HepG2 (cell line): ENCODE results near the gene ARHGEF4. TPM values are rescaled to one million over a fixed set of nuclear protein-coding genes. Genes with fewer than 3 reads are reported as not detected.

Source experiments
- ATAC-seq: fragments of 200-7000 bp; cut with Tn5 transposase; 3 replicates; pipeline ENCODE4 v1.9.1; 2020; ENCODE audit warnings: mild to moderate bottlenecking, moderate library complexity
- BruUV-seq: library from RNA; stranded (reverse); fragments of 400-500 nt; replicated peaks from 2 replicates; lab custom pipeline; 2021; lab: Mats Ljungman, UMichigan
- CTCF ChIA-PET: fragments of 300-600 bp; formaldehyde crosslinking; extraction: SDS; loops from one replicate; lab custom pipeline; 2021; ENCODE audit warnings: low total read pairs, inconsistent platforms, low intra/inter-chr PET ratio; lab: Yijun Ruan, JAX
- POLR2A ChIA-PET: fragments of 350-600 bp; sonication (Branson Sonifier 250); formaldehyde crosslinking; loops from one replicate; lab custom pipeline; 2020; ENCODE audit warnings: antibody characterized with exemption, inconsistent platforms; lab: Yijun Ruan, JAX
- DNase-seq: peaks from one replicate; pipeline ENCODE4 v3.0.0-alpha.2; 2015; ENCODE audit warnings: low spot score
- FAIRE-seq: peaks from 3 replicates; lab custom pipeline; 2011; peaks lifted over from hg19 to GRCh38; lab: Jason Lieb, UNC
- H2AFZ ChIP-seq: one replicate; pipeline ENCODE4 v1.6.1; 2011; ENCODE audit warnings: low read length, inconsistent platforms
- H3K27ac ChIP-seq: fragments of 300-600 bp; 3 replicates; pipeline ENCODE4 v1.8.0; 2011; ENCODE audit warnings: mixed run types, mild to moderate bottlenecking, mixed read lengths, low read length, inconsistent platforms; ENCODE audit not compliant: insufficient read depth; ENCODE audit errors: extremely low read length
- H3K27me3 ChIP-seq, 2 experiments: fragments of 200-600 bp in 1 of 2; 2 replicates in 1 of 2; 3 replicates in 1 of 2; pipeline versions ENCODE4 v1.6.0 to v1.8.0; 2011; ENCODE audit warnings: low read length in 2 of 2, mild to moderate bottlenecking in 2 of 2, moderate library complexity in 2 of 2, inconsistent platforms in 1 of 2; ENCODE audit not compliant: insufficient read depth in 2 of 2, control insufficient read depth in 1 of 2
- H3K36me3 ChIP-seq, 2 experiments: fragments of 200-600 bp in 1 of 2; replicated peaks in 1 of 2; 2 replicates in 1 of 2; 3 replicates in 1 of 2; pipeline versions ENCODE4 v1.5.1 to v1.8.0; 2011; ENCODE audit warnings: low read length in 2 of 2, inconsistent platforms in 1 of 2; ENCODE audit not compliant: insufficient read depth in 2 of 2, control insufficient read depth in 1 of 2
- H3K4me1 ChIP-seq: 2 replicates; pipeline ENCODE4 v1.5.1; 2012; ENCODE audit warnings: low read length, inconsistent platforms; ENCODE audit not compliant: insufficient read depth
- H3K4me2 ChIP-seq: 2 replicates; pipeline ENCODE4 v1.6.0; 2011; ENCODE audit warnings: low read depth, low read length, inconsistent platforms
- H3K4me3 ChIP-seq, 3 experiments: fragments of 200-600 bp in 1 of 3; sonication (generic), shearing (Covaris generic) in 1 of 3; replicated peaks in 1 of 3; 2 replicates each; pipeline ENCODE4 v1.5.1; 2011 to 2016; ENCODE audit warnings: low read length in 3 of 3, inconsistent platforms in 2 of 3, low read depth in 2 of 3, mild to moderate bottlenecking in 2 of 3, control low read depth in 1 of 3, mixed read lengths in 1 of 3; ENCODE audit not compliant: insufficient read depth in 1 of 3
- H3K79me2 ChIP-seq: one replicate; pipeline ENCODE4 v1.6.1; 2011; ENCODE audit warnings: low read length, inconsistent platforms; ENCODE audit not compliant: insufficient read depth
- H3K9ac ChIP-seq: 2 replicates; pipeline ENCODE4 v1.6.0; 2011; ENCODE audit warnings: mild to moderate bottlenecking, low read depth, low read length, inconsistent platforms; ENCODE audit not compliant: insufficient read depth
- H3K9me3 ChIP-seq: 2 replicates; pipeline ENCODE4 v1.5.1; 2012; ENCODE audit warnings: mild to moderate bottlenecking, low read length
- H4K20me1 ChIP-seq: 2 replicates; pipeline ENCODE4 v1.6.0; 2011; ENCODE audit warnings: inconsistent platforms, mild to moderate bottlenecking, low read length, moderate library complexity; ENCODE audit not compliant: insufficient read depth
- ADNP ChIP-seq: sonication (generic); formaldehyde crosslinking; IDR thresholded peaks from 2 replicates; pipeline ENCODE4 v1.4.0; 2020; ENCODE audit warnings: missing genetic modification reagents
- HMGA1 ChIP-seq: sonication (generic); formaldehyde crosslinking; conservative IDR thresholded peaks from 2 replicates; pipeline ENCODE4 v1.4.0; 2020; ENCODE audit warnings: missing genetic modification reagents
- PTBP1 ChIP-seq: fragments of 200-400 bp; formaldehyde crosslinking; IDR thresholded peaks from 2 replicates; pipeline ENCODE4 v1.6.1; 2018; ENCODE audit warnings: low read length, low read depth; ENCODE audit not compliant: poor library complexity, severe bottlenecking
- RCOR2 ChIP-seq: IDR thresholded peaks from 2 replicates; pipeline ENCODE4 v1.6.1; 2016; ENCODE audit warnings: missing biosample characterization, missing genetic modification reagents
- REL ChIP-seq: sonication (generic); formaldehyde crosslinking; conservative IDR thresholded peaks from 2 replicates; pipeline ENCODE4 v1.8.0; 2022; ENCODE audit warnings: mild to moderate bottlenecking, missing genetic modification reagents, moderate library complexity
- ZC3H4 ChIP-seq: sonication (generic); formaldehyde crosslinking; IDR thresholded peaks from 2 replicates; pipeline ENCODE4 v1.4.0; 2020; ENCODE audit warnings: missing genetic modification reagents, borderline replicate concordance
- ZHX1 ChIP-seq: sonication (generic); formaldehyde crosslinking; IDR thresholded peaks from 2 replicates; pipeline ENCODE4 v1.8.1; 2022; ENCODE audit warnings: low read depth, mild to moderate bottlenecking, missing genetic modification reagents
- ZNF20 ChIP-seq: sonication (generic); formaldehyde crosslinking; IDR thresholded peaks from 2 replicates; pipeline ENCODE4 v1.4.0; 2020; ENCODE audit warnings: mild to moderate bottlenecking, moderate library complexity, missing genetic modification reagents
- ZNF589 ChIP-seq: sonication (generic); formaldehyde crosslinking; conservative IDR thresholded peaks from 2 replicates; pipeline ENCODE4 v1.8.0; 2022; ENCODE audit warnings: mild to moderate bottlenecking, moderate library complexity, missing genetic modification reagents
- WGBS: methylation state at CpG from one replicate; pipeline ENCODE4 v1.1.6; 2017; ENCODE audit warnings: low lambda C conversion rate; 5-methylcytosine and 5-hydroxymethylcytosine counted together
- in situ Hi-C: cut with HindIII; loops from 2 replicates; pipeline ENCODE4 v1.10.0; 2017; ENCODE audit warnings: low pct_unique_long_range_greater_than_20kb; ENCODE audit not compliant: extremely low pct_ligation_motif_present
- intact Hi-C: fragments of 100-400 bp; cut with micrococcal nuclease; formaldehyde crosslinking; loops from one replicate; pipeline ENCODE4 v1.10.0; 2022; ENCODE audit not compliant: unreplicated experiment
- polyA plus RNA-seq, 8 experiments: library from polyadenylated mRNA; depleted of rRNA in 3 of 8; stranded (reverse) in 7 of 8; unstranded in 1 of 8; fragments of >200 nt; fragmentation: Illumina TruSeq in 4 of 8; extraction: Trizol in 4 of 8; gene quantifications; 2 replicates each; pipeline versions ENCODE4 v1.2.1 to v1.2.3, GENCODE V29; 2011 to 2016; ENCODE audit warnings: low read depth in 4 of 8, missing spikeins in 1 of 8, mixed read lengths in 1 of 8; ENCODE audit not compliant: insufficient read depth in 1 of 8
- total RNA-seq, 5 experiments: library from RNA; depleted of rRNA; stranded (reverse); fragments of >200 nt; fragmentation: Illumina TruSeq; extraction: Trizol; gene quantifications; 2 replicates each; pipeline ENCODE4 v1.2.3, GENCODE V29; 2016; ENCODE audit warnings: low read depth in 1 of 5

The ARHGEF4 gene
- total and polyA plus RNA-seq, 2 of the 13 experiments (the other 11 are each of a cell fraction or from before 2014, with no cell fraction given), result 0.11 to 0.13 TPM

GRCh38 chr2:130878933-130879332, 42.2 kb downstream of the ARHGEF4 start:
- DNase-seq (no peak), FAIRE-seq (no peak), ATAC-seq (no peak)
- Histone ChIP-seq H3K4me1 (no peaks in the 10 kb centered on the region), H4K20me1 (no peaks in the 10 kb centered on the region; the same call in 1 of the 2 replicates), H3K9ac (no peak overlapping the region), H3K79me2 (no peaks in the 10 kb centered on the region), H2AFZ (no peak overlapping the region), H3K36me3 (no peaks in the 10 kb centered on the region), H3K9me3 (no peaks in the 10 kb centered on the region), H3K4me3 (no peak overlapping the region), H3K27me3 (peaks cover 1 to 30% of the 10 kb centered on the region in 2 experiments; a peak in 2 of 5 replicates), H3K4me2 (no peak overlapping the region), H3K27ac (no peak overlapping the region)
- POLR2A ChIA-PET, result no interaction called here
- CTCF ChIA-PET, result no interaction called here
- no TSS peak for BruUV-seq
- in situ Hi-C loops (no loop called here), intact Hi-C loops (no loop called here)
- TF ChIP-seq ZC3H4 (CRISPR knock-in tag) (no peak), RCOR2 (CRISPR knock-in tag) (no peak), ZNF20 (CRISPR knock-in tag) (no peak), ZNF589 (CRISPR knock-in tag) (no peak), ADNP (CRISPR knock-in tag) (no peak), ZHX1 (CRISPR knock-in tag) (no peak), HMGA1 (CRISPR knock-in tag) (no peak), REL (no peak), PTBP1 (no peak)
- WGBS, result 13% methylated on average over 2 of the region's 2 CpGs
